ENCODE measurements around the gene HSPA12B. TPM values are rescaled to one million over a fixed set of nuclear protein-coding genes. Genes with fewer than 3 reads are reported as not detected.
A peak's percentile ranks its signal among the peaks of the same experiment; 100 is the strongest.

The HSPA12B gene
- total and polyA plus RNA-seq, 9 of the 15 experiments (the other 6 are each of a cell fraction or from before 2014, with no cell fraction given): 0.03 to 0.07 TPM; not detected in 7

GRCh38 chr20:3763671-3764601, 31.5 kb downstream of the HSPA12B start:
- peak overlapping the region in 1 of 2 experiments; percentile 10; a peak in 2 of 4 replicates for H3K9ac ChIP-seq (ENCODE audit: insufficient read depth in 1 of 2, low read depth in 2 of 2, low read length in 2 of 2)

More at GRCh38 chr20:3763671-3764601, 31.5 kb downstream of the HSPA12B start:
- Histone ChIP-seq H4K20me1 (replicated peaks; ENCODE audit: control insufficient read depth, insufficient read depth, low read length) (no peaks in the 10 kb centered on the region), H3K27me3 (ENCODE audit: control insufficient read depth in 2 of 2, insufficient read depth in 2 of 2, low read length in 2 of 2) (no peaks in the 10 kb centered on the region), H3K27ac (ENCODE audit: extremely low read depth, low read depth, low read length) (no peak overlapping the region), H3K4me1 (replicated peaks in 1 of 2; ENCODE audit: control insufficient read depth in 2 of 2, insufficient read depth in 2 of 2, low read length in 2 of 2) (peaks cover 7 to 50% of the 10 kb centered on the region in 2 experiments; a peak in 3 of 5 replicates), H3K4me3 (no peak overlapping the region), H3K9me3 (replicated peaks; ENCODE audit: control insufficient read depth, insufficient read depth, low read depth, low read length) (no peaks in the 10 kb centered on the region), H3K79me2 (ENCODE audit: control insufficient read depth, insufficient read depth, low read length) (peaks cover 27% of the 10 kb centered on the region), H3K36me3 (ENCODE audit: control insufficient read depth, insufficient read depth, low read length) (peaks cover 32% of the 10 kb centered on the region; the same call in 2 of the 3 replicates), H2AFZ (ENCODE audit: low read depth, low read length) (no peak overlapping the region), H3K4me2 (ENCODE audit: insufficient read depth, low read length) (no peak overlapping the region), H3K9me1 (ENCODE audit: control insufficient read depth, insufficient read depth, low read length) (no peaks in the 10 kb centered on the region)
- 94% methylated on average over 6 of the region's 8 CpGs for WGBS (ENCODE audit: insufficient coverage, low coverage, missing lambda C conversion rate)
- DNase-seq (ENCODE audit: extremely low read depth in 1 of 4, low spot score in 3 of 4): no peak
- POLR2A ChIA-PET: interaction anchor here (0.5 kb wide), 2 partner anchors 52 to 309 kb away, joined by 3 read pairs; no protein-coding TSS in a partner anchor
- intact Hi-C loops (cut with micrococcal nuclease): no loop called here
- no peak for FAIRE-seq
- CTCF ChIA-PET (ENCODE audit: low intra/inter-chr PET ratio): no interaction called here
- ATAC-seq: no peak
- BruUV-seq (replicated peaks): no TSS peak
- in situ Hi-C loops (cut with MboI): no loop called here
- no peak for TF ChIP-seq MLX (CRISPR knock-in tag; conservative IDR thresholded peaks at IDR 0.05)
- TF ChIP-seq MBD2 (IDR thresholded peaks at IDR 0.05; ENCODE audit: borderline replicate concordance, low read depth): no peak
- no peak for TF ChIP-seq MTA2 (IDR thresholded peaks at IDR 0.05; ENCODE audit: low read depth)
- TF ChIP-seq KLF1 (tag; IDR thresholded peaks at IDR 0.05): no peak
- TF ChIP-seq PHTF2 (CRISPR knock-in tag; IDR thresholded peaks at IDR 0.05): no peak
- TF ChIP-seq BRCA1 (IDR thresholded peaks at IDR 0.05): no peak
- TF ChIP-seq BRCA1 (CRISPR knock-in tag; IDR thresholded peaks at IDR 0.05): no peak
- no peak for TF ChIP-seq ATF4 (CRISPR knock-in tag; IDR thresholded peaks at IDR 0.05)
- no peak for TF ChIP-seq ZNF134 (CRISPR knock-in tag; conservative IDR thresholded peaks at IDR 0.05)
- no peak for TF ChIP-seq ZNF280A (IDR thresholded peaks at IDR 0.05; ENCODE audit: low read depth, partially characterized antibody)

All from K562 (cell line).